ENCODE data around the gene UNC79.

The UNC79 gene

DNA sequence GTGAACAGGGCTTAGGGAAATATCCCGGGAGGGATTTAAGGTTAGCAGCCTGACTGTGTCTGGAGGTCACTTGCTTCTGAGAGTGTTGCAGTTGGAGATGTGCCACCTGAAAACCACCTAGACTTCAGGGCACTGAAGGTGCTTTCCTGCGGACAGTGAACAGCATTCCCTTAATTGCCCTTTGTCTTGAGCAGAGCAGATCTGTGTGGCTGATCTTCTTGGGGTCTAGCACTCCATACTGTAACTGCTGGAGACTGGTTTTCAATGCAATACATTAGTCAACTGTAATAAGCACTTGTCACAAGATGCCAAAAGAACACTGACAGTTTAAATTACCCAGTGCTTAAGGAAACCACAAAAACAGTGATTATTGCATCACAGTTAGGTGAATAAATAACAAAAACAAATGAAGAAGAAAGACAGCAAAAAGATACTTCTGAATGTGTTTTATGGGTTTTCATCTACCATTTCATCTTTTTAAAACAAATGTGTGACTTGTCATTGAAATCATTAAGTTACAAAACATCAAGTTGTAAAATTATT, 245.7 kb downstream of the UNC79 start:
- Histone ChIP-seq H3K4me2 (ENCODE audit: low read depth, low read length) (no peak overlapping the region), H3K36me3 (replicated peaks; ENCODE audit: insufficient read depth, low read length) (no peaks in the 10 kb centered on the region), H3K9me2 (replicated peaks; ENCODE audit: insufficient read depth, low read length) (no peaks in the 10 kb centered on the region), H2AFZ (ENCODE audit: low read length) (no peak overlapping the region), H3F3A (ENCODE audit: insufficient read depth, low read length) (no peaks in the 10 kb centered on the region), H3K4me1 (ENCODE audit: low read length) (no peaks in the 10 kb centered on the region), H3K79me2 (ENCODE audit: low read length) (no peaks in the 10 kb centered on the region), H3K9me3 (replicated peaks; ENCODE audit: insufficient read depth, low read length) (no peaks in the 10 kb centered on the region), H3K27ac (ENCODE audit: low read length) (no peak overlapping the region), H3K4me3 (ENCODE audit: low read length) (no peak overlapping the region), H4K20me1 (ENCODE audit: insufficient read depth, low read length) (no peaks in the 10 kb centered on the region), H3K9ac (ENCODE audit: low read length) (no peak overlapping the region), H3K27me3 (replicated peaks; ENCODE audit: insufficient read depth, low read length) (no peaks in the 10 kb centered on the region)
- TF ChIP-seq CTCF (IDR thresholded peaks at IDR 0.05; ENCODE audit: low read length) (no peak), EZH2 (optimal IDR thresholded peaks at IDR 0.05; ENCODE audit: low read depth, low read length) (no peak), EZH2phosphoT487 (IDR thresholded peaks at IDR 0.05; ENCODE audit: low read length) (no peak)
- DNase-seq = no peak

DNA sequence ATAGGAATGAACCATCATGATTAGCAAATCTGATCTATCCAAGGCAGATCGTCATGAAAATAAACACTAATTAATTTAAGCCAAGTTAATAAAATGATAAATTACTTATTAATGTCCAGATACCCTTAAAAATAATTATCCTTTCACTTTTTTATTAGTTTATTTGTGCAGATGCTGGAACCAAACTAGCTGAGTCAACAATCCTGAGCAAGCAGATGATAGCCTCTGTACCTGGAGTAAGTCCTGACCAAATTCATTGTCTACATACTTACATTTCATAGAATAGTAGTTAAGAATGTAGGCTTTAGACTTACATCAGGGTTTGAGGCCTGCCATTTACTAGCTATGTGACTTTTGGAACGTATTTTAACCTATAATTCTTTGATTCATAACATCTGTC, 251.7 kb downstream of the UNC79 start:
- TF ChIP-seq EZH2 (optimal IDR thresholded peaks at IDR 0.05; ENCODE audit: low read depth, low read length) (no peak), EZH2phosphoT487 (IDR thresholded peaks at IDR 0.05; ENCODE audit: low read length) (no peak), CTCF (IDR thresholded peaks at IDR 0.05; ENCODE audit: low read length) (no peak)
- no peaks in the 10 kb centered on the region for H3K79me2 ChIP-seq (ENCODE audit: low read length)
- H3K4me3 ChIP-seq (ENCODE audit: low read length) = no peak overlapping the region
- no peak overlapping the region for H3K9ac ChIP-seq (ENCODE audit: low read length)
- H3F3A ChIP-seq (ENCODE audit: insufficient read depth, low read length) = no peaks in the 10 kb centered on the region
- H3K4me1 ChIP-seq (ENCODE audit: low read length) = no peaks in the 10 kb centered on the region
- no peak overlapping the region for H2AFZ ChIP-seq (ENCODE audit: low read length)
- H3K27ac ChIP-seq (ENCODE audit: low read length) = no peak overlapping the region
- no peaks in the 10 kb centered on the region for H4K20me1 ChIP-seq (ENCODE audit: insufficient read depth, low read length)
- no peaks in the 10 kb centered on the region for H3K27me3 ChIP-seq (replicated peaks; ENCODE audit: insufficient read depth, low read length)
- no peak for DNase-seq
- no peaks in the 10 kb centered on the region for H3K9me3 ChIP-seq (replicated peaks; ENCODE audit: insufficient read depth, low read length)
- H3K36me3 ChIP-seq (replicated peaks; ENCODE audit: insufficient read depth, low read length) = no peaks in the 10 kb centered on the region
- no peaks in the 10 kb centered on the region for H3K9me2 ChIP-seq (replicated peaks; ENCODE audit: insufficient read depth, low read length)
- no peak overlapping the region for H3K4me2 ChIP-seq (ENCODE audit: low read depth, low read length)

DNA sequence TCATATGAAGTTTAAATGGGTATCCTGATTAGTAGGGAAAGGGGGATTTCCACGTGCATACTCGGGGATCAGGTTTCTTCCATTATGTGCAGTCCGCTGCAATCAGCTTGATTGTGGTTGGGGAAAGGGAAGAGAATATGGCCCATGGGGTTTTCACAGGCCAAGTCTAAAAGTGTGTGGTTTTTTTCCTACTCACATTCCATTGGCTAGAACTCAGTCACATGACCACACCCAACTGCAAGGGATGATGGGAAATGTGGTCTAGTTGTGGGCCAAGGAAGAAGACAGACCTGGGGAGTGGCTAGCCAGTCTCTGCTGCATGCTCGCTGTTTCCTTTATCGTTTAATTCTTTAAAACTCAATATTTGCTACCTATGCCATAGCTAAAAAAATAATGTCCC, 252.5 kb downstream of the UNC79 start:
- TF ChIP-seq EZH2 (optimal IDR thresholded peaks at IDR 0.05; ENCODE audit: low read depth, low read length) = no peak
- TF ChIP-seq EZH2phosphoT487 (IDR thresholded peaks at IDR 0.05; ENCODE audit: low read length) = no peak
- no peak for TF ChIP-seq CTCF (IDR thresholded peaks at IDR 0.05; ENCODE audit: low read length)
- Histone ChIP-seq H3K36me3 (replicated peaks; ENCODE audit: insufficient read depth, low read length) (no peaks in the 10 kb centered on the region), H4K20me1 (ENCODE audit: insufficient read depth, low read length) (no peaks in the 10 kb centered on the region), H3K9ac (ENCODE audit: low read length) (no peak overlapping the region), H3K4me2 (ENCODE audit: low read depth, low read length) (no peak overlapping the region), H3K27ac (ENCODE audit: low read length) (no peak overlapping the region), H3K79me2 (ENCODE audit: low read length) (no peaks in the 10 kb centered on the region), H3K9me3 (replicated peaks; ENCODE audit: insufficient read depth, low read length) (no peaks in the 10 kb centered on the region), H3K27me3 (replicated peaks; ENCODE audit: insufficient read depth, low read length) (no peaks in the 10 kb centered on the region), H3K9me2 (replicated peaks; ENCODE audit: insufficient read depth, low read length) (no peaks in the 10 kb centered on the region), H2AFZ (ENCODE audit: low read length) (no peak overlapping the region), H3F3A (ENCODE audit: insufficient read depth, low read length) (no peaks in the 10 kb centered on the region), H3K4me3 (ENCODE audit: low read length) (no peak overlapping the region), H3K4me1 (ENCODE audit: low read length) (no peaks in the 10 kb centered on the region)
- no peak for DNase-seq
